ENCODE results near the gene GSN. TPM values are rescaled to one million over a fixed set of nuclear protein-coding genes. Genes with fewer than 3 reads are reported as not detected.

Gene GSN
- polyA plus RNA-seq, 1 of the 3 experiments (the other 2 are of a cell fraction), result 168 TPM

GRCh38 chr9:121331549-121331948, 63.6 kb downstream of the GSN start:
- 93% methylated on average over 3 of the region's 3 CpGs for WGBS (ENCODE audit: low lambda C conversion rate)

GRCh38 chr9:121331992-121332685, 64.2 kb downstream of the GSN start:
- Histone ChIP-seq H3K9ac (no peak overlapping the region), H3K27me3 (ENCODE audit: insufficient read depth) (no peaks in the 10 kb centered on the region), H3K4me3 (ENCODE audit: low read depth in 2 of 2, low read length in 1 of 2) (no peak overlapping the region), H3K9me2 (no peaks in the 10 kb centered on the region), H3K27ac (ENCODE audit: low read depth in 2 of 2, low read length in 1 of 2) (no peak overlapping the region), H3K4me1 (ENCODE audit: control insufficient read depth in 1 of 2, insufficient read depth in 2 of 2, low read depth in 1 of 2, low read length in 1 of 2) (peaks cover 0 to 10% of the 10 kb centered on the region in 2 experiments; a peak in 1 of 4 replicates), H3K9me3 (no peaks in the 10 kb centered on the region), H2AFZ (ENCODE audit: low read depth) (no peak overlapping the region), H3K4me2 (no peak overlapping the region), H3F3A (replicated peaks; ENCODE audit: insufficient read depth) (peaks cover 3% of the 10 kb centered on the region), H3K79me2 (ENCODE audit: insufficient read depth) (no peaks in the 10 kb centered on the region), H4K20me1 (ENCODE audit: insufficient read depth) (no peaks in the 10 kb centered on the region), H3K36me3 (replicated peaks in 1 of 2; ENCODE audit: control insufficient read depth in 1 of 2, insufficient read depth in 2 of 2, low read length in 1 of 2) (peaks cover 33 to 36% of the 10 kb centered on the region in 2 experiments)
- no peak for TF ChIP-seq RFX5 (IDR thresholded peaks at IDR 0.05; ENCODE audit: low read length)
- TF ChIP-seq RAD21 (IDR thresholded peaks at IDR 0.05; ENCODE audit: low read length), result no peak
- no peak for TF ChIP-seq CHD2 (IDR thresholded peaks at IDR 0.05; ENCODE audit: low read length, partially characterized antibody)
- no peak for TF ChIP-seq NRF1 (IDR thresholded peaks at IDR 0.05; ENCODE audit: low read depth, low read length)
- 0 out of 2 replicates have a peak, but pooled peaks have one; percentile 17 for TF ChIP-seq SMC3 (IDR thresholded peaks at IDR 0.05; ENCODE audit: low read depth, low read length)
- TF ChIP-seq FOXJ3 (CRISPR knock-in tag; IDR thresholded peaks at IDR 0.05), result no peak
- peak; percentile 47 for TF ChIP-seq CTCF (IDR thresholded peaks at IDR 0.05)
- DNase-seq, result no peak
- 91% methylated on average over 14 of the region's 14 CpGs for WGBS (ENCODE audit: low lambda C conversion rate)
- ChIA-PET POLR2A (no interaction called here), CTCF (interaction anchor here (1.0 to 2.9 kb wide), 2 partner anchors 12 to 69 kb away, joined by 3 to 15 read pairs; no protein-coding TSS in a partner anchor)

More at GRCh38 chr9:121331549-121331948, 63.6 kb downstream of the GSN start:
- Histone ChIP-seq H3K9me3 (no peaks in the 10 kb centered on the region), H3K36me3 (replicated peaks in 1 of 2; ENCODE audit: control insufficient read depth in 1 of 2, insufficient read depth in 2 of 2, low read length in 1 of 2) (peaks cover 33 to 41% of the 10 kb centered on the region in 2 experiments), H3K4me3 (ENCODE audit: low read depth in 2 of 2, low read length in 1 of 2) (no peak overlapping the region), H3K27me3 (ENCODE audit: insufficient read depth) (no peaks in the 10 kb centered on the region), H3K4me2 (no peak overlapping the region), H3K27ac (ENCODE audit: low read depth in 2 of 2, low read length in 1 of 2) (peak overlapping the region in 1 of 2 experiments; percentile 10; a peak in 1 of 4 replicates), H3K4me1 (ENCODE audit: control insufficient read depth in 1 of 2, insufficient read depth in 2 of 2, low read depth in 1 of 2, low read length in 1 of 2) (peaks cover 0 to 5% of the 10 kb centered on the region in 2 experiments; a peak in 1 of 4 replicates), H4K20me1 (ENCODE audit: insufficient read depth) (no peaks in the 10 kb centered on the region), H3K9ac (no peak overlapping the region), H2AFZ (ENCODE audit: low read depth) (no peak overlapping the region), H3K9me2 (no peaks in the 10 kb centered on the region), H3K79me2 (ENCODE audit: insufficient read depth) (no peaks in the 10 kb centered on the region), H3F3A (replicated peaks; ENCODE audit: insufficient read depth) (peaks cover 3% of the 10 kb centered on the region)
- ChIA-PET CTCF (interaction anchor here (1.0 to 2.9 kb wide), 2 partner anchors 11 to 69 kb away, joined by 3 to 15 read pairs; no protein-coding TSS in a partner anchor), POLR2A (no interaction called here)
- no peak for TF ChIP-seq TAF1 (IDR thresholded peaks at IDR 0.05; ENCODE audit: borderline replicate concordance, low read depth, low read length)
- no peak for TF ChIP-seq MXI1 (IDR thresholded peaks at IDR 0.05; ENCODE audit: low read depth, low read length)
- TF ChIP-seq IRF3 (IDR thresholded peaks at IDR 0.05; ENCODE audit: low read depth, low read length), result no peak
- no peak for TF ChIP-seq JUND (IDR thresholded peaks at IDR 0.05)
- no peak for TF ChIP-seq SMC3 (IDR thresholded peaks at IDR 0.05; ENCODE audit: low read depth, low read length)
- TF ChIP-seq ELF1 (IDR thresholded peaks at IDR 0.05), result no peak
- DNase-seq, result no peak
